NCI-H446 treated with DMSO at 0.1 percent for 48 hours (cell line): Measurements from ENCODE around the gene CYTH4.

Experiments
- DNase-seq: peaks from one replicate; lab custom pipeline; 2025; lab: John Stamatoyannopoulos, UW

The CYTH4 gene

GRCh38 chr22:37330200-37331033 lies 48.1 kb downstream of the CYTH4 start:
- no peak for DNase-seq

GRCh38 chr22:37331034-37331428 lies 48.7 kb downstream of the CYTH4 start:
- DNase-seq: no peak

- no peak for DNase-seq
Observed at GRCh38 chr22:37331856-37332536, 49.7 kb downstream of the CYTH4 start.

- DNase-seq: no peak
Observed at GRCh38 chr22:37333724-37334460, 51.6 kb downstream of the CYTH4 start.

GRCh38 chr22:37334461-37334858 lies 52.2 kb downstream of the CYTH4 start:
- no peak for DNase-seq

- DNase-seq: no peak
Observed at GRCh38 chr22:37334859-37335805, 52.8 kb downstream of the CYTH4 start.

- DNase-seq: no peak
Observed at GRCh38 chr22:37335806-37336199, 53.5 kb downstream of the CYTH4 start.

- DNase-seq: no peak
Observed at GRCh38 chr22:37336579-37336978, 54.3 kb downstream of the CYTH4 start.

GRCh38 chr22:37337204-37337943 lies 55.1 kb downstream of the CYTH4 start:
- no peak for DNase-seq

GRCh38 chr22:37338539-37339246 lies 56.4 kb downstream of the CYTH4 start:
- no peak for DNase-seq

GRCh38 chr22:37340331-37341262 lies 58.3 kb downstream of the CYTH4 start:
- DNase-seq: no peak

- DNase-seq: no peak
Observed at GRCh38 chr22:37342065-37342464, 59.8 kb downstream of the CYTH4 start.

- no peak for DNase-seq
Observed at GRCh38 chr22:37343348-37343747, 61.0 kb downstream of the CYTH4 start.

- DNase-seq: no peak
Observed at GRCh38 chr22:37343863-37344734, 61.8 kb downstream of the CYTH4 start.

- no peak for DNase-seq
Observed at GRCh38 chr22:37344735-37345449, 62.6 kb downstream of the CYTH4 start.

- DNase-seq: no peak
Observed at GRCh38 chr22:37345863-37346504, 63.7 kb downstream of the CYTH4 start.

- DNase-seq: no peak
Observed at GRCh38 chr22:37346505-37346895, 64.2 kb downstream of the CYTH4 start.
